HG03095 (cell line): ENCODE results near the gene F2RL2.

Experiments
- ATAC-seq: cut with Tn5 transposase; IDR thresholded peaks from one replicate; pipeline ENCODE4 v1.9.1; 2021; ENCODE audit warnings: moderate library complexity; ENCODE audit not compliant: unreplicated experiment

F2RL2 gene

GRCh38 chr5:76590027-76590426 lies 33.2 kb downstream of the F2RL2 start:
- ATAC-seq = peak; percentile 97

DNA sequence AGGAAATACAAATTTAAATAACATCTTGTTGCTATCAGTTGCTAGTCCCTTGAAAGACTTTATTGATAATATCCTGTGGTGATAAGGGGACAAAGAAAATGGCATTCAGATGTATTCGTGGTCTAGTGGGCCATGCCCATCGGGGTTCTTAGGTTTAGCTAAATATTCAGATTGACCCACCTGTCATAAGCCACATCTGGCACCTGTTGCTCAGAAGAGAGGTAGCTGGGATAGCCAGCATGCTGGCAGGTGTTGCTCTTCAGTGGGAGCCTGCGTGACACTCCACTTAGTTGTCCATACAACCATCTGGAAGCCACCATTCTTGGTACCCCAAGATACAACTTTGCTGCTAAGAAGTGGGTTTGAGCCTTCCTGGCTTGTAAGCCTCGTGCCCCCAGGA lies 36.7 kb downstream of the F2RL2 start:
- ATAC-seq = no peak

- ATAC-seq = no peak
Observed at GRCh38 chr5:76585783-76586217, 37.4 kb downstream of the F2RL2 start.

DNA sequence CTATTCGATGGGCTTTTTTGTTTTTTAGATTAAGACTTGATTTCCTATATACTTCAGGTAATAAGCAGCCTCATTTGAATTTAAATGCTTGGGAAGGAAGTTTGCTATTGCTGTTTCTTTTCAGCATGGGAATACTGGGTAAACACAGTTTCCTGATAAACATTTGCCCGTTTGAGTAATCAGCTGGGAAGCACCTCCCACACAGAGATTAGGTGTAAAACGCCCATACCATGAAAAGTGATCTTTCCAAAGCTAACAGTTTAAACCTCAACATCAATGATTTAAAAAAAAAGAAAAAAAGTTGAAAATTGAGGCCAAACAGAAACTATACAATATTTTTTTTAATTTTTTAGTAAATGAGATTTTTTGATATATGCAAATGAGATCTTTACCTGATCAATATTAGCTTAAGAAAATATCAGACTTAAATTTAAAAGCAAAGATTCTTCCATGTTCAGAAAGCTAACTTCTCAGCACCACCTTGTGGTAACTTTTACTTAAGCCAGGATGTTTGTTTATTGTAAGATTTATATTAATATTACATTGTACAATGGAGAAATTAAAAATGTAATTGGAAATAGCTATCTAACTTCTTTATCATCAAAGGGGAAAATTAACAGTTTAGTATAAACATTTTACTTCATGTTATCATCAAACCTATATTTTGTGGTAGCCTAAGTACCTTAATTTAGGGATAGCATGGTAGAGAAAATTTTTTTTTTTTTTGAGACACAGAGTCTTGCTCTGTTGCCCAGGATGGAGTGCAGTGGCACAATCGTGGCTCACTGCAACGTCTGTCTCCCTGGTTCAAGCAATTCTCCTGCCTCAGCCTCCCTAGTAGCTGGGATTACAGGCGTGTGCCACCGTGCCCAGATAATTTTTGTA lies 39.8 kb downstream of the F2RL2 start:
- ATAC-seq = no peak

DNA sequence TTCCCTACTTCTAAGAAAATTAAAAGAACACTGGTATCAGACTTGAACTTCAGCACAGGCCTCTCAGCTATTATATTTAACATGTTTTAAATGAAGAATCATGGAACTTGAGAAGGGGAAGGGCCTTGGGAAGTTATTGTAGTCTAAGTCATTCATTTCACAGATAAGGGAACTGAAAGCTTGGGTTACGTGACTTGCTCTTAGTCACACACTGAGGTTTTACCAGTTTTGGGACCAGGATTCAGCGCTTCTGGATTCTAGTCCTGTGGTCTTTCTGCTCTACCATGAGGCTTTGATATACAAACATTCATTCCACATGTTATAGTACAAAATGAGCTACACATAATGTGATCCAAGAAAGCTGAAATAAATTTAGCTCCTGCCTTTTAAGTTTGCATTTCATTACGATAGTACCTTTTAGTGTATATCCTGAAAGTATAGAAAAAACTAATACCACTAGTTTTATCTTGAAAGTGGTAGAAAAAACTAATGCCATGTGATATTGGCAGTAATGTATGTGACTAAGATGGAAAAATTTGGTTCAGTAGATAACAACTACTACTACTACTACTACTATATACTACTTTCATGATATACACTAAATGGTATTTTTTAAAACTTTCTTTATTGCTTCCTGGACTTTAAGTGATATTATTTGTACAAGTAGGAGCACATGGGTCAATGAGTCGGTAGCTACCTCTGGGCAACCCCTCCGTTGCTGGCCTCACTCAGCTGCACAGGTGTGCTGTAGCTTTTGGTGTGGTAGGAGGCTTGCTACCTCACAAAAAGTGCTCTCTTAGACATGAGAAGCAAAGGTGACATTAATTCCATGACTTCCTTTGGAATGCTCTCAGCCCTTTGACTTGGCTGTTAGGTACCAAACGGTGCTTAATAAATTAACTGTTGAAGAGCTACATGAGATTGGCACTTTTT lies 40.7 kb downstream of the F2RL2 start:
- ATAC-seq = peak; percentile 91

GRCh38 chr5:76580981-76581380 lies 42.2 kb downstream of the F2RL2 start:
- ATAC-seq = no peak

DNA sequence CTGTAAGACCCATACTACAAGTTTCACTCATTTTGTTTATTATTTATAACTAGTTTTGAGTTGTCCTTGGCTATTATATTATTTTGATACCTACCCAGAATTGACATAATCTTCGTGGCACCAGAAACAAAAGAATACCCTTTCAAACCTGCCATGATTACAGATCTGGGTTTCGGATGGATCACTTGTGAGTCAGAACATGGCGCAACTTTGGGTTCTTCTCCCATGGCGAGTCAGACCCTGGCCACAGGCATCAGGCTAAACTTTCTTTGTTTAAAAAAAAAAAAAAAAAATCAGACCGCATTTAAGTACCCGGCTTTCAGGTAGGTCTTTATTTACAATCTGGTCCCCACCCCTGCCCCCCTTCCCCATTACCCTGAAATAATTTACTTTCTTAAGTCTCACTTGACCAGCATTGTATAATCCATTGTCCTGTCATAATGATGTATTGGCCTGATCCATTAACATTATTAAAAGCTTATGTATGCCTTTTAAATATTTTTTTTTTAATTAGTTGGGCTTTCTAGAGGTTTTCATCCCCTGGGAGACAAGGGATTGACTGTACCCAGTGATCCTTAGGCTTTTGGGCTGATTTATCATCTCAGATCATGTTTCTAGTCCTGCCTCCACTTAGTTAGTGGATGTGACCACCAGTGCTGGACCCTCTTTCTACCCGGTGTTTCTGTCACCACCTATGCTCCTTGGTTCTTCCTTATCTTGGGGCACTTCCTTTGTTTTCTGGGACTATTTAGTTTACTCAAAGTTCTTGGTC lies 43.9 kb downstream of the F2RL2 start:
- no peak for ATAC-seq

GRCh38 chr5:76576996-76577395 lies 46.2 kb downstream of the F2RL2 start:
- no peak for ATAC-seq

DNA sequence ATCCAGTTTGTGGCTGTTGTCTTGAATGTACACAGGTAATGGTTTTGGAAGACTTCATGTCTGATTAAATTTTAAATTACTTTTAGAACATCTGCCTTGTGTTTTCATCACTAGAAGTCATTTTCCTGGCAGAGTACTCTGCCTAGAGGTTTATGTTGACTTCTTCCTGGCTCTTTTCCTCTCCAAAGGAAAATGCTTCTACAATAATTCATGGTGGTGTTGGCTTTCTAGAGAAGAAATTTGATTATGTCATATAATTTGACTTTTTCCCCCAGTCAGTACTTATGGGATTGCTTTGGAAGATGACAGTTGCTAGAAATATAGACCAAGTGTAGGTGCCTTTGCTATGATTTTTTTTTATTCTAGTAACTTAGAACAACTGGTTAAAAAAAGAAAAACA lies 46.8 kb downstream of the F2RL2 start:
- no peak for ATAC-seq

- no peak for ATAC-seq
Observed at GRCh38 chr5:76571559-76571958, 51.6 kb downstream of the F2RL2 start.

- ATAC-seq = no peak
Observed at GRCh38 chr5:76570153-76570552, 53.0 kb downstream of the F2RL2 start.
